NB4 (cell line): ENCODE data around the gene MSI2.

ENCODE experiments used
- CTCF ChIP-seq: IDR thresholded peaks from one replicate; pipeline ENCODE4 v1.5.1; 2012; ENCODE audit warnings: low read depth, low read length
- MYC ChIP-seq: IDR thresholded peaks from 2 replicates; pipeline ENCODE4 v1.6.1; 2011; ENCODE audit warnings: low read depth, low read length
- POLR2A ChIP-seq: IDR thresholded peaks from 2 replicates; pipeline ENCODE4 v1.6.1; 2011; ENCODE audit warnings: mild to moderate bottlenecking; ENCODE audit not compliant: insufficient read length; ENCODE audit errors: extremely low read depth

GRCh38 chr17:57689254-57689653 is 432.9 kb downstream of the MSI2 start:
- no peak for TF ChIP-seq CTCF
- no peak for TF ChIP-seq MYC
- no peak for TF ChIP-seq POLR2A
